T-helper 22 cell (primary cell): Measurements from ENCODE around the gene MAPK8.

Source experiments
- DNase-seq: peaks from one replicate; pipeline ENCODE4 v3.0.0-alpha.2; 2020; ENCODE audit warnings: low read depth

The MAPK8 gene

GRCh38 chr10:48384699-48384982 lies 78.2 kb downstream of the MAPK8 start:
- DNase-seq, result no peak

- no peak for DNase-seq
Observed at GRCh38 chr10:48389272-48389671, 82.8 kb downstream of the MAPK8 start.

GRCh38 chr10:48389846-48390557 lies 83.5 kb downstream of the MAPK8 start:
- no peak for DNase-seq

- no peak for DNase-seq
Observed at GRCh38 chr10:48390558-48390871, 84.0 kb downstream of the MAPK8 start.

- no peak for DNase-seq
Observed at GRCh38 chr10:48390933-48391845, 84.7 kb downstream of the MAPK8 start.

GRCh38 chr10:48391994-48392393 lies 85.5 kb downstream of the MAPK8 start:
- no peak for DNase-seq

- DNase-seq, result no peak
Observed at GRCh38 chr10:48398261-48398660, 91.8 kb downstream of the MAPK8 start.

GRCh38 chr10:48399056-48399541 lies 92.6 kb downstream of the MAPK8 start:
- no peak for DNase-seq

- no peak for DNase-seq
Observed at GRCh38 chr10:48399551-48399950, 93.1 kb downstream of the MAPK8 start.

GRCh38 chr10:48400129-48400849 lies 93.8 kb downstream of the MAPK8 start:
- no peak for DNase-seq

GRCh38 chr10:48400850-48401220 lies 94.4 kb downstream of the MAPK8 start:
- no peak for DNase-seq

- DNase-seq, result no peak
Observed at GRCh38 chr10:48404646-48405045, 98.2 kb downstream of the MAPK8 start.

- no peak for DNase-seq
Observed at GRCh38 chr10:48406204-48406603, 99.7 kb downstream of the MAPK8 start.

- DNase-seq, result no peak
Observed at GRCh38 chr10:48406658-48407057, 100.2 kb downstream of the MAPK8 start.

GRCh38 chr10:48410503-48410902 lies 104.0 kb downstream of the MAPK8 start:
- DNase-seq, result no peak

- DNase-seq, result no peak
Observed at GRCh38 chr10:48411510-48411909, 105.0 kb downstream of the MAPK8 start.

- DNase-seq, result no peak
Observed at GRCh38 chr10:48412081-48412480, 105.6 kb downstream of the MAPK8 start.

- no peak for DNase-seq
Observed at GRCh38 chr10:48412933-48413332, 106.5 kb downstream of the MAPK8 start.

GRCh38 chr10:48414160-48414559 lies 107.7 kb downstream of the MAPK8 start:
- DNase-seq, result no peak

GRCh38 chr10:48414778-48415177 lies 108.3 kb downstream of the MAPK8 start:
- DNase-seq, result no peak

- no peak for DNase-seq
Observed at GRCh38 chr10:48416584-48417232, 110.2 kb downstream of the MAPK8 start.

- no peak for DNase-seq
Observed at GRCh38 chr10:48417374-48417773, 110.9 kb downstream of the MAPK8 start.
